Mesendoderm (in vitro differentiated cells): Measurements from ENCODE around the gene CALCOCO1.
A peak's percentile ranks its signal among the peaks of the same experiment; 100 is the strongest.

Experiments used
- DNase-seq: peaks from one replicate; pipeline ENCODE4 v3.0.0; 2013
- H2AK5ac ChIP-seq: 2 replicates; pipeline ENCODE4 v1.6.1; 2013; ENCODE audit warnings: low read length, inconsistent platforms
- H2BK120ac ChIP-seq: 2 replicates; pipeline ENCODE4 v1.6.1; 2013; ENCODE audit warnings: low read depth, mild to moderate bottlenecking, low read length, moderate library complexity, mixed read lengths
- H2BK15ac ChIP-seq: replicated peaks from 2 replicates; pipeline ENCODE4 v1.6.1; 2013; ENCODE audit warnings: low read depth, mild to moderate bottlenecking, moderate library complexity
- H2BK5ac ChIP-seq: 2 replicates; pipeline ENCODE4 v1.6.1; 2013; ENCODE audit warnings: low read length, inconsistent platforms
- H3K18ac ChIP-seq: 2 replicates; pipeline ENCODE4 v1.6.1; 2013; ENCODE audit warnings: mild to moderate bottlenecking, low read length, mixed read lengths
- H3K23ac ChIP-seq: one replicate; pipeline ENCODE4 v1.6.1; 2013; ENCODE audit warnings: low read length
- H3K27ac ChIP-seq: 2 replicates; pipeline ENCODE4 v1.5.1; 2013; ENCODE audit warnings: low read depth, mild to moderate bottlenecking, inconsistent platforms, low read length, moderate library complexity
- H3K27me3 ChIP-seq: 2 replicates; pipeline ENCODE4 v1.6.1; 2013; ENCODE audit warnings: low read length, control low read depth, mild to moderate bottlenecking, inconsistent platforms; ENCODE audit not compliant: insufficient read depth, poor library complexity
- H3K36me3 ChIP-seq: 2 replicates; pipeline ENCODE4 v1.6.1; 2013; ENCODE audit warnings: low read length, inconsistent platforms; ENCODE audit not compliant: control insufficient read depth, insufficient read depth
- H3K4ac ChIP-seq: one replicate; pipeline ENCODE4 v1.6.1; 2013; ENCODE audit warnings: low read depth, mild to moderate bottlenecking, low read length, moderate library complexity
- H3K4me1 ChIP-seq: 2 replicates; pipeline ENCODE4 v1.6.1; 2013; ENCODE audit warnings: low read depth, low read length, inconsistent platforms; ENCODE audit not compliant: control insufficient read depth
- H3K4me2 ChIP-seq: 2 replicates; pipeline ENCODE4 v1.6.1; 2013; ENCODE audit warnings: low read length
- H3K4me3 ChIP-seq: 2 replicates; pipeline ENCODE4 v1.5.1; 2013; ENCODE audit warnings: mild to moderate bottlenecking, low read length
- H3K56ac ChIP-seq: one replicate; pipeline ENCODE4 v1.6.1; 2013; ENCODE audit warnings: low read length
- H3K79me1 ChIP-seq: 2 replicates; pipeline ENCODE4 v1.6.1; 2013; ENCODE audit warnings: low read length, inconsistent platforms
- H3K79me2 ChIP-seq: 2 replicates; pipeline ENCODE4 v1.6.1; 2013; ENCODE audit warnings: mild to moderate bottlenecking, low read length; ENCODE audit not compliant: control insufficient read depth, insufficient read depth
- H3K9ac ChIP-seq: 2 replicates; pipeline ENCODE4 v1.6.1; 2013; ENCODE audit warnings: low read length, inconsistent platforms
- H4K5ac ChIP-seq: one replicate; pipeline ENCODE4 v1.6.1; 2013; ENCODE audit warnings: low read length
- H4K8ac ChIP-seq: one replicate; pipeline ENCODE4 v1.6.1; 2013; ENCODE audit warnings: low read depth, mild to moderate bottlenecking, control low read depth, low read length, moderate library complexity
- WGBS: extraction: QIAGEN DNeasy Blood & Tissue Kit; methylation state at CpG from one replicate; pipeline ENCODE4 v1.1.7; 2013; ENCODE audit warnings: low lambda C conversion rate, missing lambda C conversion rate; ENCODE audit not compliant: insufficient coverage; ENCODE audit errors: extremely low coverage; 5-methylcytosine and 5-hydroxymethylcytosine counted together

Gene CALCOCO1

DNA sequence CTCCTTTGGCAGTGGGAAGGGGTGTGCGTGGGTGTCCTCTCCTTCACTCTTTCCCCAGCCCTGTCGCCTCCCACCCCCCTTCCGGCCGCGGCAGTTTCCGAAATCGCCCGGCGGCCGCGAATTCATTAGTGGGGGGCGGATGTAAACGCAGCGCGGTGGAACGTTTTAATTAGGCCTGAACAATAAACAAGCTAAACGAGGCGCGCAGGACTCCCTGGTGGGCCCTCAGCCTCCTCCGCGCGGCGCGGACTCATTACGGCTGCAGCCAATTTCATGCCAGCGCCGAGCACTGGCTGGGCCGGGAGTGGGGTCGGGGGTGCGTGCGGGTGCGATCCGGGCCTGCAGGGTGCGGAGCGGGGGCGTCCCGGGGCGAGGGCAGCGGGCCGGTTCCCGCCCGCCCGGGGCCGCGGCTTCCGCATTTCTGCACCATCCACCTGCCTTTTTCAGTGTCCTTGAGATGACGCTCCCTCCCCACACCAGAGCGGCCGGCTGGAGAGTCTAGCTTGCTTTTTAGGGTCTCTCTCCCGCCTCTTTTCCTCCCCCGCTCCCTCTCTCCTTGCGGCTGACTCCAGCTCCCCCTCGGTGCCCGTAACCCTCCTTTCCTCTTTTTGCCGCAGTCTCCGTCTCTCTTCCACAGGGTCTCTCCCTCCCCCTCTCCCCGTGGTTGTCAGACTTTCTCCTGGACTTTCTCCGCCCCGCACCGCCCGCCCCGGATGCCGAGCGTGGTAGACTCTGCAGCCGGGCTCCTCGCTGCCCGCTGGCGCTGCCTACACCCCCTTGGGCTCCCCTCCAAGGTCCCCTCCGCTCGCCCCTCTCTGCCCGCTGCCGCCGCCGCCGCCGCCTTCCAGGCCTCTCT lies 24.3 kb upstream of the CALCOCO1 start, which contains the start of gene CISTR:
Gene CISTR, minus strand, starts transcription at position 644 of the 856 bp plus-strand sequence.
- no peak within 1 kb of the TSS for H2BK15ac ChIP-seq
- peak within 1 kb of the TSS; percentile 56 for H3K9ac ChIP-seq
- H3K4me1 ChIP-seq, result peaks cover 2% of the 10 kb centered on the region
- H2BK5ac ChIP-seq, result no peak within 1 kb of the TSS
- H4K5ac ChIP-seq, result no peak within 1 kb of the TSS
- no peak within 1 kb of the TSS for H4K8ac ChIP-seq
- DNase-seq, result peak; percentile 28
- peak within 1 kb of the TSS; percentile 83 for H3K23ac ChIP-seq
- no peaks in the 10 kb centered on the region for H3K79me2 ChIP-seq
- H2AK5ac ChIP-seq, result no peak within 1 kb of the TSS
- no CpG with 5 or more reads among the region's 76 CpGs for WGBS
- no peak within 1 kb of the TSS for H3K4me3 ChIP-seq
- H3K4me2 ChIP-seq, result peak within 1 kb of the TSS; percentile 54
- H3K4ac ChIP-seq, result no peak within 1 kb of the TSS
- H3K18ac ChIP-seq, result no peak within 1 kb of the TSS
- H3K56ac ChIP-seq, result peak within 1 kb of the TSS; percentile 58
- H3K36me3 ChIP-seq, result no peaks in the 10 kb centered on the region
- no peak within 1 kb of the TSS for H2BK120ac ChIP-seq
- H3K27me3 ChIP-seq, result peaks cover 61% of the 10 kb centered on the region
- no peak within 1 kb of the TSS for H3K27ac ChIP-seq
- H3K79me1 ChIP-seq, result no peaks in the 10 kb centered on the region

DNA sequence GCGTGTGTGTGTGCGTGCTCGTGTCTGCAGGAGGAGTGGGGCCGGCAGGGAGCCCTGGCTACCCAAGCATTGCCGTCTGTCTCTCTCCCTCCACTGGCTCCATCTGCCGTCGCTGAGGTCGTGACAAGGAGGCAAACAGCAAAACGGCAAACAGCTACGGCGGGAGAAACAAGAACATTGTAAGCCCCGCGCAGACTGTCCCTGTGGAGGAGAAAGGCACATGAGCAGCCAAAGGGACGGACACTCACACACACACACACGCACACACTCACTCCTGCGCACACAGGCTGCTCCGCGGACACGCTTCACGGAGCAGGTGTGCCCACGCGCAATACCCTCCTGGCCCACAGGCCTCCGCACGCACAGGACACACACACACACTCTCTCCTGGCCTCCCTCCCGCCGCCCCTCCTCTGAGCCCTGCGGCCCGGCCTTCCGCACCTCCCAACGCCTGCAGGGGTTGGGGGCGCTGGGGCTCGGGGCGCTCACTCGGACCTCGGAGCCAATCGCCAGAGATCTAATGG lies 23.6 kb upstream of the CALCOCO1 start:
- H3K56ac ChIP-seq, result peak overlapping the region; percentile 58
- no peak overlapping the region for H3K27ac ChIP-seq
- no peak overlapping the region for H2AK5ac ChIP-seq
- H3K4me3 ChIP-seq, result no peak overlapping the region
- H3K27me3 ChIP-seq, result peaks cover 61% of the 10 kb centered on the region
- peak; percentile 34 for DNase-seq
- H2BK15ac ChIP-seq, result no peak overlapping the region
- H3K79me2 ChIP-seq, result no peaks in the 10 kb centered on the region
- no peaks in the 10 kb centered on the region for H3K36me3 ChIP-seq
- no peak overlapping the region for H3K4ac ChIP-seq
- WGBS, result no CpG with 5 or more reads among the region's 36 CpGs
- H3K4me1 ChIP-seq, result no peaks in the 10 kb centered on the region
- no peak overlapping the region for H2BK5ac ChIP-seq
- peak overlapping the region; percentile 54 for H3K4me2 ChIP-seq
- no peak overlapping the region for H3K18ac ChIP-seq
- H2BK120ac ChIP-seq, result no peak overlapping the region
- H3K9ac ChIP-seq, result peak overlapping the region; percentile 56
- peak overlapping the region; percentile 83 for H3K23ac ChIP-seq
- no peaks in the 10 kb centered on the region for H3K79me1 ChIP-seq
- H4K5ac ChIP-seq, result no peak overlapping the region
- no peak overlapping the region for H4K8ac ChIP-seq

GRCh38 chr12:53749986-53750811 lies 22.9 kb upstream of the CALCOCO1 start:
- H3K79me2 ChIP-seq, result no peaks in the 10 kb centered on the region
- no peak overlapping the region for H2AK5ac ChIP-seq
- DNase-seq, result no peak
- H4K8ac ChIP-seq, result no peak overlapping the region
- H3K18ac ChIP-seq, result no peak overlapping the region
- WGBS, result no CpG with 5 or more reads among the region's 10 CpGs
- no peak overlapping the region for H2BK15ac ChIP-seq
- no peak overlapping the region for H3K56ac ChIP-seq
- no peaks in the 10 kb centered on the region for H3K36me3 ChIP-seq
- no peak overlapping the region for H3K27ac ChIP-seq
- no peak overlapping the region for H3K4me2 ChIP-seq
- no peak overlapping the region for H3K4me3 ChIP-seq
- H4K5ac ChIP-seq, result no peak overlapping the region
- H2BK5ac ChIP-seq, result no peak overlapping the region
- H3K23ac ChIP-seq, result peak overlapping the region; percentile 83
- H3K79me1 ChIP-seq, result no peaks in the 10 kb centered on the region
- H3K9ac ChIP-seq, result no peak overlapping the region
- H3K27me3 ChIP-seq, result peaks cover 61% of the 10 kb centered on the region
- no peak overlapping the region for H3K4ac ChIP-seq
- no peak overlapping the region for H2BK120ac ChIP-seq
- no peaks in the 10 kb centered on the region for H3K4me1 ChIP-seq

- no peaks in the 10 kb centered on the region for H3K36me3 ChIP-seq
- no peak overlapping the region for H2BK5ac ChIP-seq
- no peak overlapping the region for H4K8ac ChIP-seq
- H3K18ac ChIP-seq, result no peak overlapping the region
- no CpG with 5 or more reads among the region's 22 CpGs for WGBS
- H3K4me1 ChIP-seq, result no peaks in the 10 kb centered on the region
- H3K79me2 ChIP-seq, result no peaks in the 10 kb centered on the region
- H3K27ac ChIP-seq, result no peak overlapping the region
- DNase-seq, result no peak
- H2AK5ac ChIP-seq, result no peak overlapping the region
- no peak overlapping the region for H2BK120ac ChIP-seq
- H3K27me3 ChIP-seq, result peaks cover 57% of the 10 kb centered on the region
- H3K4ac ChIP-seq, result no peak overlapping the region
- H3K56ac ChIP-seq, result no peak overlapping the region
- H3K23ac ChIP-seq, result no peak overlapping the region
- no peaks in the 10 kb centered on the region for H3K79me1 ChIP-seq
- H2BK15ac ChIP-seq, result no peak overlapping the region
- no peak overlapping the region for H4K5ac ChIP-seq
- H3K4me3 ChIP-seq, result no peak overlapping the region
- no peak overlapping the region for H3K9ac ChIP-seq
- H3K4me2 ChIP-seq, result no peak overlapping the region
Measured at GRCh38 chr12:53748072-53748840, 21.0 kb upstream of the CALCOCO1 start.

- Histone ChIP-seq H2BK15ac (no peak overlapping the region), H3K27me3 (peaks cover 47% of the 10 kb centered on the region), H3K79me1 (no peaks in the 10 kb centered on the region), H3K9ac (no peak overlapping the region), H3K56ac (no peak overlapping the region), H3K23ac (no peak overlapping the region), H3K79me2 (no peaks in the 10 kb centered on the region), H3K4me1 (no peaks in the 10 kb centered on the region), H2BK120ac (no peak overlapping the region), H2AK5ac (no peak overlapping the region), H4K8ac (no peak overlapping the region), H2BK5ac (no peak overlapping the region), H3K18ac (no peak overlapping the region), H3K36me3 (no peaks in the 10 kb centered on the region), H3K4me2 (no peak overlapping the region), H3K4ac (no peak overlapping the region), H3K27ac (no peak overlapping the region), H4K5ac (no peak overlapping the region), H3K4me3 (no peak overlapping the region)
- no peak for DNase-seq
- no CpG with 5 or more reads among the region's 5 CpGs for WGBS
Measured at GRCh38 chr12:53747095-53747494, 19.8 kb upstream of the CALCOCO1 start.
